Measurements from ENCODE around the gene CLDN22. TPM values are rescaled to one million over a fixed set of nuclear protein-coding genes. Genes with fewer than 3 reads are reported as not detected.

Gene CLDN22
- total RNA-seq (2022; extraction: Qiagen RNA extraction): not detected in 5 replicates

DNA sequence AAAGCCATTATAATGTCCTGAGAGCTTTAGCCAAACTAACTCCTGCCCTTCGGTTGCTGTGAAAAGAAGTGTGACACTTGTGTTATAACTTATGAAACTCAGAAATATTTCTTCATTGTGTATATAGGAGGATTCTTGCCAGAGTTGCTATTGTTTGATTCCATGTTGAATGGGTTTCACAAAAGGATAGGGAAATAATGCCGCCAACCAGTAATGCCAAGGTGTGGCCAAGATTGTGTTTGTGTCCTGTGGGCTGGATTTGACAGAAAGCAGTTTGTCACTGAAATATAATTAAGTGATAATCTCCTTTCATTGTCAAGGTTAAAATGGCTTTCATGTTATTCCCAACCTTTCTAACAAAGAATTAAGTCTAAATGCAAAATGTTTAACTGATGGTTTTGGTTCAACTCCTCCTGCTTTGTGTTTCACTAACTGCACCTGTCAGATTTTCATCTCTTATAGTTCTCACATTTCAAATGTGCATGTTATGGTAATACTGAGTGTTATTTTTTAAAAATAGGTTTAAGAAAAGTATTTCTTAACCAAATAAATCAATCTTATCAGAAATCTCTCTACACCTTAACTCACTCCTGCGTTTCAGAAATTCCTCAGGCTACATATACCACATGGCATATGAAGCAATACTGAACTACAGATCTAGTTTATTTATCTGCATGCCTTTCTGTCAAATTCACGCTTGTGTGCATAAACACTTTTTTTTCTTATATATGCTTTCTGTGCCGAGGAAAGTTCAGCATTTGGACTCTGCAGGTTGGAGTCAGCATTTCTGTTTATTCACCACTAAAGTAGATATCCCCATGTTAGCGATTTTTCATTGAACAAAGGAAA, at the start of gene CLDN22:
CLDN22 (minus strand) TSS at position 66 of the 849 bp plus-strand sequence; CDS start at position 8, 58 bp downstream.

DNA sequence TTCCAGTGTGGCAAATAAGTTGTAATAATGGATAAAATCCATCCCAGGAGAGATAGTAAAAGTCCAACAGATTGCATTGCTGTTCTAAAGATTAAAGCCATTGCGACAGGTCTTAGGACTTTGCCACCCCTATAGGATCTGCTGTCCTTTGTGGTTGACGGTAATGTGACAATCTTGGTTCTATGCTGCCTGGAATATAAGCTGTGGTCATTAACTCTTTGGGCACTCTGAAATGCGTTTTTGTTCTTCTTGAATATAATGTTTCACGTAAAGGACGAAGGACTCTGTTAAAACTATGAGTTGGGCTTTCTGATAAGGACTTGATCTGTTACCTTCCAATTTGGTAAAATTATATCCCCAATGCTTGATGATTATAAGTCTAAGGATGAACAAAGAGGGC, 2.2 kb upstream of the CLDN22 start, which contains the start of gene CLDN24:
CLDN24 (minus strand) TSS at position 101 of the 400 bp plus-strand sequence; CDS start at position 101, 0 bp downstream.

Other genes starting within 250 kb of the CLDN22 start
- gene WWC2, start 221.0 kb downstream of the CLDN22 start, total RNA-seq (2022; extraction: Qiagen RNA extraction): 11.0 to 19.3 TPM (median 17.3 TPM) in 5 replicates
- not detected in 5 replicates for gene CLDN24, start 2.1 kb upstream of the CLDN22 start, total RNA-seq (2022; extraction: Qiagen RNA extraction)
- 9.8 to 10.4 TPM (median 9.9 TPM) in 5 replicates for gene CDKN2AIP, start 124.4 kb upstream of the CLDN22 start, total RNA-seq (2022; extraction: Qiagen RNA extraction)
- gene ING2, start 184.8 kb upstream of the CLDN22 start, total RNA-seq (2022; extraction: Qiagen RNA extraction): 7.4 to 10.0 TPM (median 9.4 TPM) in 5 replicates

Measured in A549 treated with Hydrocortisone at 1 μM for 4 hours (cell line).